Measurements from ENCODE around the gene ERBB3.
"Not testable (repeated sequence)": the region's sequence is repeated elsewhere in the genome, so short reads cannot be mapped to it uniquely, and the experiment has no call there.

The ERBB3 gene

DNA sequence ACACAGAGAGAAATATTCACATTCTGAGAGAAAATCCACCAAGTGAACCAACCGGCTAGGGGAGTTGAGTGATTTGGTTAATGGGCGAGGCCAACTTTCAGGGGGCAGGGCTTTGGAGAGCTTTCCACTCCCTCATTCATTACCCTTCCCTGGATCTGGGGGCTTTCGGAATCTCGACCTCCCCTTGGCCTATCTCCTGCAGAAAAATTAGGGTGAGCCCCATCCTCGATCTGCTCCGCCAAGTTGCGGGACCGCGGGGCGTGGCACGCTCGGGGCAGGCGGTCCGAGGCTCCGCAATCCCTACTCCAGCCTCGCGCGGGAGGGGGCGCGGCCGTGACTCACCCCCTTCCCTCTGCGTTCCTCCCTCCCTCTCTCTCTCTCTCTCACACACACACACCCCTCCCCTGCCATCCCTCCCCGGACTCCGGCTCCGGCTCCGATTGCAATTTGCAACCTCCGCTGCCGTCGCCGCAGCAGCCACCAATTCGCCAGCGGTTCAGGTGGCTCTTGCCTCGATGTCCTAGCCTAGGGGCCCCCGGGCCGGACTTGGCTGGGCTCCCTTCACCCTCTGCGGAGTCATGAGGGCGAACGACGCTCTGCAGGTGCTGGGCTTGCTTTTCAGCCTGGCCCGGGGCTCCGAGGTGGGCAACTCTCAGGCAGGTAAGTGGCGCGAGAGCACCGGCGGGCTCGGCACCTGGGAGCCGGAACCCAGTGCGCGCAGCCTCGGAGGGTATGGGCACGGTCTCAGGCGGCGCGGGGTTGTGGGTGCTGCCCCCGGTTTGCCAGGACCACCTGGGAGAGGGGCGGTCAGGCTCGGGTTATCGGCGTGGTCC, at the start of gene ERBB3:
ERBB3 (plus strand) TSS at position 443 of the 833 bp plus-strand sequence; CDS start at position 579, 136 bp downstream.
- no peak for FAIRE-seq

DNA sequence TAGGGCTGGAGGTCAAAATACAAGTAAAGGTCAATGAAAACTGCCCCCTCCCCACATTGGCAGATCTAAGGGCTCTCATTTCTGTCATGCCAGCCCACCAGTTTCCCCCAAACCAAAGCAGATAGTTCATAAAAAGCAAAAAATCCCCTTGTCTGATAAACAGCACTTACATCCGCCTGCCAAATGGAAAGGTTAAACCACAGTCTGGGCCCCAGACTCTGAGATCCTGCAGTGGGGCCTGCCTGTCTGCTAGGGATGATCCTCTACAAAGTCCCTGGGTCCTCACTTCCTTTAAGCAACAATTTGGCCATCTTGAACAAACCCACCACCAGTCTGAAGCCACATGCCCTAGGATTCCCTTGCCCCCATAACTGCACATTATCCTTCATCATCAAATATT, 48.0 kb upstream of the ERBB3 start:
- no peak for FAIRE-seq

DNA sequence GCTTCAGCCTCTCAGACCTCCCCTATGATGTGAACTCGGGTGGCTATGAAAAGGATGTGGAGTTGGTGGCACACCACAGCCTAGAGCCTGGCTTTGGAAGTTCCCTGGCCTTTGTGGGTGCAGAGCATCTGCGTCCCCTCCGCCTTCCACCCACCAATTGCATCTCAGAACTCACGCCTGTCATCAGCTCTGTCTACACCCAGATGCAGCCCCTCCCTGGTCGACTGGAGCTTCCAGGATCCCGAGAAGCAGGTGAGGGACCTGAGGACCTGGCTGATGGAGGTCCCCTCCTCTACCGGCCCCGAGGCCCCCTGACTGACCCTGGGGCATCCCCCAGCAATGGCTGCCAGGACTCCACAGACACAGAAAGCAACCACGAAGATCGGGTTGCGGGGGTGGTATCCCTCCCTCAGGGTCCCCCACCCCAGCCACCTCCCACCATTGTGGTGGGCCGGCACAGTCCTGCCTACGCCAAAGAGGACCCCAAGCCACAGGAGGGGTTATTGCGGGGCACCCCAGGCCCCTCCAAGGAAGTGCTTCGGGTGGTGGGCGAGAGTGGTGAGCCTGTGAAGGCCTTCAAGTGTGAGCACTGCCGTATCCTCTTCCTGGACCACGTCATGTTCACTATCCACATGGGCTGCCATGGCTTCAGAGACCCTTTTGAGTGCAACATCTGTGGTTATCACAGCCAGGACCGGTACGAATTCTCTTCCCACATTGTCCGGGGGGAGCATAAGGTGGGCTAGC, 45.2 kb upstream of the ERBB3 start:
- no peak for FAIRE-seq

DNA sequence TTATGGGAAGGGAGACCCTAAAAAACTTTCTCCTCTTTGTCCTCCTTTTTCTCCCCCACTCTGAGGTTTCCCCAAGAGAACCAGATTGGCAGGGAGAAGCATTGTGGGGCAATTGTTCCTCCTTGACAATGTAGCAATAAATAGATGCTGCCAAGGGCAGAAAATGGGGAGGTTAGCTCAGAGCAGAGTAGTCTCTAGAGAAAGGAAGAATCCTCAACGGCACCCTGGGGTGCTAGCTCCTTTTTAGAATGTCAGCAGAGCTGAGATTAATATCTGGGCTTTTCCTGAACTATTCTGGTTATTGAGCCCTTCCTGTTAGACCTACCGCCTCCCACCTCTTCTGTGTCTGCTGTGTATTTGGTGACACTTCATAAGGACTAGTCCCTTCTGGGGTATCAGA, 42.8 kb upstream of the ERBB3 start:
- FAIRE-seq, result no peak

DNA sequence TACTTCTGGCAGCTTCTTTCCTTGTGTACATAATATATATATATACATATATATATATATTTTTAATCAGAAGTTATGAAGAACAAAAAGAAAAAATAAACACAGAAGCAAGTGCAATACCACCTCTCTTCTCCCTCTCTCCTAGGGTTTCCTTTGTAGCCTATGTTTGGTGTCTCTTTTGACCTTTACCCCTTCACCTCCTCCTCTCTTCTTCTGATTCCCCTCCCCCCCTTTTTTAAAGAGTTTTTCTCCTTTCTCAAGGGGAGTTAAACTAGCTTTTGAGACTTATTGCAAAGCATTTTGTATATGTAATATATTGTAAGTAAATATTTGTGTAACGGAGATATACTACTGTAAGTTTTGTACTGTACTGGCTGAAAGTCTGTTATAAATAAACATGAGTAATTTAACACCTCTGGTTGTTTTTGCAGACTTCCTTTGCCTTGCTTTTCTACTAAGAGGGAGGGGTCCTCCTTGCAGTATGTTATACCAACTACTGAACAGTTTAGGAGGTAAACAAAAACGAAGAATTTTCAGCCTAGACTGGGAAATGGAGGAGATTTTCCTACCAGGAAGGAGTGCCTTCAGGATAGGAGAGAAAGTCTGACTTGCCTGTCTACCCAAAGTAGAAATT, 41.8 kb upstream of the ERBB3 start:
- FAIRE-seq, result no peak

DNA sequence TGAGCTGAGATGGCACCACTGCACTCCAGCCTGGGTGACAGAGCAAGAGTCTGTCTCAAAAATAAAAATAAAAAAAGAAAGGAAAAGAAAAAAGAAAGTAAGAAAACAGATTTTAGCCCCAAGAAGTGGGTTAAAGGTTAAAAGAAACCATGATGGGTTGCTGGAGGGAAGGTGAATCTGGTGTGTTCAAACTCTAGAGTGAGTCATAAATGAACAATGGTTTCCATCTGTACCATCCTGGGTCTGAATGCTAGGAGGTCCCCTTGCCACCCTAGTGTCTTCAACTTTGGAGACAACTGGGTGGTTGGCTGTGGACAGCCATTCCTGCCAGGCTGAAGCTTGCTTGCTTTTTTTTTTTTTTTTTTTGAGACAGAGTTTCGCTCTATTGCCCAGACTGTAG, 39.8 kb upstream of the ERBB3 start:
- no peak for FAIRE-seq

DNA sequence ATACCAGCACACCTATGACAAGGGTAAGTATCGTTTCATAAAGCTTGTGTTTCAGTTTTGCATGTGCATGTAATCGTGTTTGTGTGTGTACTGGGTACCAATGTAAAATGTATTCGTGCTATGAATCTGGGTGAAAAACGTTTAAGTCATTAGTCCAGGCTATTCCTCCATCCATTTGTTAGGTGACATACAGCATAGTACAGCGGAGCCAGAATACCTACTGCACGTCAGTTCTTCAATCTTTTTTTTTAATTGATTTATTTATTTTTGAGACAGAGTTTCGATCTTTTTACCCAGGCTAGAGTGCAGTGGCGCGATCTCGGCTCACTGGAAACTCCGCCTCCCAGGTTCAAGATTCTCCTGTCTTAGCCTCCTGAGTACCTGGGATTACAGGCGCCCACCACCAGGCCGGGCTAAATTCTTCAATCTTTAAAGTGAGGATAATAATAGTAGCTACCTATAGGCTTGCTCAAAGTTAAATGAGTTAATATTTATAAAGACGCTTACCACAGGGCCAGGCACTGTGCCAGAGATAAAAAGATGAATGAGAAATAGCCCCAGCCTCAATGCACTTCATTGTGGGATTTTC, 38.9 kb upstream of the ERBB3 start:
- FAIRE-seq, result no peak

DNA sequence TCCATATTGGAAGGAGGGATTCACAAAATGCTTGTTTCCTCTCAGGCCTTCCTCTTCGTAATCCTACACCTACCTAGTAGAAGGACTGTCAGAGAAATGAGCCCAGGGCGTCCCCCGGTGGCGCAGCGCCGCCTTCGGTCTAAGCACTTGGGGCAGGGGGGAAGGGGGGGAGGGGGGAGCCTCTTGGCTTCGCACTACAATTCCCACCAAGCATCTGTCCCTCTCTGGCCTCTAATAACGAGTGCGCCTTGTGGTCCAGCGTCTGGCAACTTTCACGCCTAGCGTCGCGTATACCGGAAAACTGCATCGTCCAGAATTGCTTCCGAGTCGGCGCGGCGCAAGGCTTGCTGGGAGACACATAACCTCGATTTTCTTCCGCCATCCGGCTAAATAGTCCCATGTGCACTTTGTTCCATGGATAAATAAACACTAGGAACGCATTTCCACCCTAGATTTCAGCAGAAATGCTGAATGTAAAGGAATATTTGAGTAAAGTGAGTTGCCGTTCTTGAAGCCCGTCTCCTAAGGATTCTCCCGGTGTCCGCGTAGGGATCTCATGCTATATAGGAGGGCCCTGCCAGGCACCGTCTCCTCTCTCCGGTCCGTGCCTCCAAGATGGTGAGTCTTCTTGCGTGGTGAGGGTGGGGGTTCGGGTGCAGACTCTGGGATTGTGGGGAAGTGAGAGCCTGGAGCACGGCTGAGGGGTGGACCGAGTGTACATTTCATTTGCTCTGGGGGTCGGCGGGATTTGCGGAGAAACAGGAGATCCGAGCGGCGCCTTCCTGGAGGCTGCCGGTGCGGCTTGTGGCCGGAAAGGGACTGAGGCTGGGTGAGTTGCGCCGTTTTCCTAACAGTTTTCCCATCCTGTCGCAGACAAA, 38.2 kb upstream of the ERBB3 start, which contains the start of gene RPS26:
RPS26 (plus strand) TSS at position 367 of the 878 bp plus-strand sequence; CDS start at position 616, 249 bp downstream.
- no peak for FAIRE-seq

DNA sequence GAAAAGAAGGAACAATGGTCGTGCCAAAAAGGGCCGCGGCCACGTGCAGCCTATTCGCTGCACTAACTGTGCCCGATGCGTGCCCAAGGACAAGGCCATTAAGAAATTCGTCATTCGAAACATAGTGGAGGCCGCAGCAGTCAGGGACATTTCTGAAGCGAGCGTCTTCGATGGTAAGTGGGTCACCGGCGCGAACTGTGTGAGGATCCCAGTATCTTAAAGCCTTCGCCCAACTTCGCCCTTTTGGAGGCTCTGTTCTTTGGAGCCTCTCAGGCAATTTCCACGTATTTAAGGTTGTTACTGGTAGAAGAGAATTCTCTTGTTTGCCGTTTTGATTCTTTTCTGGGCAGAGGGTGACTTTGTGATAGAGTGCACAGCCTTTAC, 37.5 kb upstream of the ERBB3 start:
- FAIRE-seq, result not testable (repeated sequence)

DNA sequence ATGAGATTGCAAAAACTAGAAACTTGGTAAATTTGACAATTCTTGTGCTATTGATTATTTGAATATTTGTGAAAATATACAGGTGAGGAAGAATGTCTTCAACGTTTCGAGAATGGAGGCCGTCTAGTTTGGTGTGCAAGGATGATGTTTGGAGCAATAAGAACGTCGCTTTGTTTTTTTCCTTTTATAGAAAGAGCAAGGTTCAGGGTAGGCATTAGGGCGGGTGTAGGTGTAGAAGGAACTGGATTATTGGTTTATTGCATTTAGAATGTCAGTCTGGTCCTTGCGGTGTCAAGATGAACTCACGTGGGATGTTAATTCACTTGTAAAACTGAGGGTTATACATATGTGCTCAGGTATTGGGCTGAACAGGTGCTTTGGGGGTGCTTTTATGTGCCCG, 37.1 kb upstream of the ERBB3 start:
- no peak for FAIRE-seq

DNA sequence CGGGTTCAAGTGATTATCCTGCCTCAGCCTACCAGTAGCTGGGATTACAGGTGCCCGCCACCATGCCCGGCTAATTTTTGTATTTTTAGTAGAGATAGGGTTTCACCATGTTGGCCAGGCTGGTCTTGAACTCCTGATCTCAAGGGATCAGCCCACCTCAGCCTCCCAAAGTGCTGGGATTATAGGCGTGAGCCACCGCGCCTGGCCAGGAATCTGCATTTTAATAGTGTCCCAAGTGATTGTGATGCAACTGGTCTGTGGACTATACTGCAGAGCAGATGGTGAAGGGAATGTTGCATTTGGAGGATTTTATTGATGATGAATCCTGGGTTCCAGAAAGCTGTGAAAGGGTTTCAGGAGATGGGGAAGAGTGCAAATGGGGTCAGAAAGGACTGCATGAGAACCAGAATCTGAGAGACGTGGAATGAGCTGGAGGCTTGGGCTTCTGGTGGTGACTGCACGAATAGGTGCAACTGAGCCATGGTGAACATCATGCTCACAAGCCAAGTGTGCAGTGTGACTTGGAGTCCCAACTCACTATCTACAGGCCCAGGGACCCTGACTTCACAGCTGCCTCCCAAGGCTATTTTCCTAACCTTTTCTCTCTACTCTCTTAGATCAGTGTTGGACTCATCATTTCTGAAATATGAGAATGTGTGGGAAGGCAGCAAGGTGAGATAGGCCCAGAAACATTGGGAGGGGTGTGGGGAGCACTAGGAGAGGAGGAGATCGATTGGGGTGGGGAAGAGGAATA, 33.8 kb upstream of the ERBB3 start:
- FAIRE-seq, result no peak

DNA sequence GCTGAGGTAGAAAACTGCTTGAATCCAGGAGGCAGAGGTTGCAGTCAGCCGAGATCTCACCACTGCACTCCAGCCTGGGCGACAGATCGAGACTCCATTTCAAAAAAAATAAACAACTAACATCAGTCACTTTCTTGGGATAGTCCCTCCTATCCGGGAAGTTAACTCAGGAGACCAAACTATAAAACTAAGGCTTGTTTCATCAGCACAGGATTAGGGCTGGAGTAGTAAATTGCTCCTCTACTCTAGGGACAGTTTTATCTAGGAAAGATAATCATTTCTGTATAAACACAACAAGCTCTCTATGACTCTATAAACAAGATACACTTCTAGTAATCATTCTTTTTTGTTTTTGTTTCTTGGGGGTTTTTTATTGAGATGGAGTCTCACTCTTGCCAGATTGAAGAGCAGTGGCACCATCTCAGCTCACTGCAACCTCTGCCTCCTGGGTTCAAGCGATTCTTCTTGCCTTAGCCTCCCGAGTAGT, 26.5 kb upstream of the ERBB3 start:
- FAIRE-seq, result no peak

DNA sequence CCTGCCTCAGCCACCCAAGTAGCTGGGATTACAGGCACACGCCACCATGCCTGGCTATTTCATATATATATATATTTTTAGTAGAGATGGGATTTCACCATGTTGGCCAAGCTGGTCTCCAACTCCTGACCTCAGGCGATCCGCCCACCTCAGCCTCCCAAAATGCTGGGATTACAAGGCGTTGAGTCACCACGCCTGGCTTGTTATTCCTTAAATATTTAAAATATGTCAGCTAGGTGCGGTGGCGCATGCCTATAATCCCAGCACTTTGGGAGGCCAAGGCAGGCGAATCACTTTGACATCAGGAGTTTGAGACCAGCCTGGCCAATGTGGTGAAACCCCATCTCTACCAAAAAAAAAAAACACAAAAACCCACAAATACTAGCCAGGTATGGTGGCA, 20.0 kb upstream of the ERBB3 start:
- FAIRE-seq, result not testable (repeated sequence)

DNA sequence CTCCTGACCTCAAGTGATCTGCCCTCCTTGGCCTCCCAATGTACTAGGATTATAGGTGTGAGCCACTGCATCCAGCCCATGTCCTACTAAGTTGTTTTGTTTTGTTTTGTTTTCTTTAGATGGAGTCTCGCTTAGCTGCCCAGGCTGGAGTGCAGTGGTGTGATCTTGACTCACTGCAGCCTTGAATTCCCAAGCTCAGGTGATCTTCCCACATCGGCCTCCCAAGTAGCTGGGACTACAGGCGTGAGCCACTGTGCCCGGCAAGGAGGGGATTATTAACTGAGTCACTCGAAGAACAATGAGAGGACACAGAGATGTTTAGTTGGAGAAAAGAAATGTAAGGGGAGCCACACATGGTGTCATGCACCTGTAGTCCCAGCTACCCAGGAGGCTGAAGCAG, 18.0 kb upstream of the ERBB3 start:
- FAIRE-seq, result no peak

DNA sequence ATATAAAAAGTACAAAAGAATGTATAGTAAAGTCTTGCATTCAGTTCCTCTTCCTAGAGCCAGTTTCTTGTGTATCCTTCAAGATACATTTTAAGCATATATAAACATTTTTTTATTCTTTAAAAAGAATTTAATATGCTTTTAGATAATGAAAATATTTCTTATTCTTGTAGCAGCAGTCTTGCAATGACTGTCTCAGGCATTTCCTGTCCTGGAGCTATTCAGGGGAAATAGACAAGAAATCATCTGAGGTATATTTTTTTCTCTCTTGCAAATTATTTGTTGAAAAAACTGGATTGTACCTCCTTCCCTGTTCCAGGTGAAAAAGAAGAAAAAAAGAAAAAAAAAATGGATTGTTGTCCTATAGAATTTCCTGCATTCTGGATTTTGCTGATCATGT, 17.0 kb upstream of the ERBB3 start:
- no peak for FAIRE-seq

DNA sequence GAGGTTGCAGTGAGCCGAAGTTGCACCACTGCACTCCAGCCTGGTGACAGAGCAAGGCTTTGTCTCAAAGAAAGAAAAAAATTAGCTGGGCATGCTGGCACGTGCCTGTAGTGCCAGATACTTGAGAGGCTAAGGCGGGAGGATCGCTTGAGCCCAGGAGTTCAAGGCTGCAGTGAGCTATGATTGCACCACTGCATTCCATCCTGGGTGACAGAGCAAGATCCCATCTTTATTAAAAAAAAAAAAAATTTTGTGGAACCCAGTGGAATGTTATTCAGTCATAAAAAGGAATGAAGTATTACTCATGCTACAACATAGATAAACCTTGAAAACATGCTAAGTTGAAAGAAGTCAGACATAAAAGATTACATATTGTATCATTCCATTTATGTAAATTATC, 8.3 kb upstream of the ERBB3 start:
- FAIRE-seq, result no peak

DNA sequence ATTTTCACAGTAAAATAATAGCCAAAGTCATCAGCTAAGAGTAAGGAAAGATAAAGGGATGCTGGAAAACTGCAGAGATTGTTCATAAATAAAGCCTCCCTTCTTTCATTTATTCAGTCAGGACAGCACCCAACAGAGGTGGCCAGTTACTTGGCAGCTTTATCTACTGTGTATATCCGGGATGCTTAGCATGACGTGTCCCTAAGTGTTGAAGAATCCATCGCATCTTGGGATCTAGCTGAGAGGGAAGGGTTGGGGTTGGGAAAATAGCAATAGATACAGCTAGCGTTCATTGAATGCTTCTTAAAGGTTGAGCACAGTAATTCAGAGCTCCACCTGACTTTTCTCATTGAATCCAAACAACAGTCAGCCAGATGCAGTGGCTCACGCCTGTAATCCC, 5.6 kb upstream of the ERBB3 start:
- FAIRE-seq, result no peak

DNA sequence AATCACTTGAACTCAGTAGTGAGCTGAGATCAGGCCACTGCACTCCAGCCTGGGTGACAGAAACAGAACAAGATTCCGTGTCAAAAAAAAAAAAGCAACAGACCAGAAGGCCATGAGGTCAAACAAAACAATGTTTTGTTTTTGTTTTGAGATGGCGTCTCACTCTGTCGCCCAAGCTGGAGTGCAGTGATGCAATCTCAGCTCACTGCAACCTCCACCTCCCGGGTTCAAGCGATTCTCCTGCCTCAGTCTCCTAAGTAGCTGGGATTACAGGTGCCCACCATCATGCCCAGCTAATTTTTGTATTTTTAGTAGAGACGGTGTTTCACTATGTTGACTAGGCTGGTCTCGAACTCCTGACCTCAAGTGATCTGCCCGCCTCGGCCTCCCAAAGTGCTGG, 2.0 kb upstream of the ERBB3 start:
- not testable (repeated sequence) for FAIRE-seq

DNA sequence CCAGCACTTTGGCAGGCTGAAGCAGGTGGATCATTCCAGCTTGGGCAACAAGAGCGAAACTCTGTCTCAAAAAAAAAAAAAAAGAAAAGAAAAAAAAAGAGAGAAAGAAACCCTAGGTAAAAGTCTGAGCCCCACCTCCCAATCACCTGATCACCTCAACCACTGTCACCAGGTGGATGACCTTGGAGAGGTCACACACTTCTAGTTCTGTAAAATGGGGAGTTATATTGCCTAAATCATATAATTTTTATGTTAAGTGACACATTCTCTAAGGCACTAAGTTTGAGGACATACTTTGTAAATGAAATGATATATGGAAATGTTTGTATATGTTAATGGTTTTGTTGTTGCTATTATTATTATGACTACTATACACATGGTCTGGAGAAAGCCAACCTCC, 1.5 kb upstream of the ERBB3 start:
- no peak for FAIRE-seq

DNA sequence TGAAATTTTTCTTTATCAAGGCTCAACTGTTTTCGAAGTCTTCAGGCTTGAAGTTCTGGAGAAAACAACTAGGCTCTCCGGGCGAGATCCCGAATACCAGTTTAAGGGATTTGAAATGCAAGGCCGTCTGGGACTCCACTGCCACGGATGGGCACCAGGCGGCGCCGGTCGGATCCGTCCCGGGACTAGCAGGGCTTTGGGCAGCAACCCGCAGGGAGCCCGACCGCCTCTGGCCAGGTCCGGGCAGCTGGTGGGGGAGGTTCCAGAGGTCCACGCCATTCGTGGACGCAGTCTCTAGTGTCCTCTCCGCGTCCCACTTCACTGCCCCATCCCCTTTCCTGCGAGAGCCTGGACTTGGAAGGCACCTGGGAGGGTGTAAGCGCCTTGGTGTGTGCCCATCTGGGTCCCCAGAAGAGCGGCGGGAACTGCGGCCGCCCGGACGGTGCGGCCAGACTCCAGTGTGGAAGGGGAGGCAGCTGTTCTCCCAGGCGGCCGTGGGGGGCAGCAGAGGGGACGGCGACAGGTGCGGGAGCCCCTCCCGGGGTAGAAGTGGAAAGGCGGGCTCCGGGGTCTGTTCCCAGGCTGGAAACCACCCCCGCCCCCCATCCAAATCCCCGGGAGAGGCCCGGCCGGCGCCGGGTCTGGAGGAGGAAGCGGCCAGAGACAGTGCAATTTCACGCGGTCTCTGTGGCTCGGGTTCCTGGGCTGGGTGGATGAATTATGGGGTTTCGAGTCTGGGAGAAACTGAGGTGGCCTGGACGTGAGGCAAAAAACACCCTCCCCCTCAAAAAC, 838 bp upstream of the ERBB3 start:
- FAIRE-seq, result no peak
